NCI-H510A (cell line): ENCODE measurements around the gene CTXND1.

Experiments
- DNase-seq: peaks from one replicate; lab custom pipeline; 2025; lab: John Stamatoyannopoulos, UW

CTXND1 gene

DNA sequence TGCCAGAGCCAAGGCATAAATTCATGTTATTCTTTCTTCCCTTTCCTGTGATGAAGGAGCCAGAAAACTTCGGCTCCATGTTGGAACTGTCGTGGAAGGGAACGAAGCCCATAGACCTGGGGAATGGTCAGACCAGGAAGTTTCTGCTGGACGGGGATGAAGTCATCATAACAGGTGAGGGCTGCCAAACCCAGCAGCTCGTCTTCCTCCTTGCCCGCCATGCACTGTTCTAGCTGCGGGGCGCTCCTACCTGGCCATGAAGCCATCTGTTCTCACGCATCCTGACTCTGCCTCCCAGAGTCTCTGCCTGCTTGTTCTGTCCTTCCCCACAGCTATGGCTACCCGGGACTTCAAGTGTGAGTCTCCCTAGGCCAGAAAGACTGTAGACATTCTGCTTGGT lies 71.0 kb downstream of the CTXND1 start:
- DNase-seq, result no peak

DNA sequence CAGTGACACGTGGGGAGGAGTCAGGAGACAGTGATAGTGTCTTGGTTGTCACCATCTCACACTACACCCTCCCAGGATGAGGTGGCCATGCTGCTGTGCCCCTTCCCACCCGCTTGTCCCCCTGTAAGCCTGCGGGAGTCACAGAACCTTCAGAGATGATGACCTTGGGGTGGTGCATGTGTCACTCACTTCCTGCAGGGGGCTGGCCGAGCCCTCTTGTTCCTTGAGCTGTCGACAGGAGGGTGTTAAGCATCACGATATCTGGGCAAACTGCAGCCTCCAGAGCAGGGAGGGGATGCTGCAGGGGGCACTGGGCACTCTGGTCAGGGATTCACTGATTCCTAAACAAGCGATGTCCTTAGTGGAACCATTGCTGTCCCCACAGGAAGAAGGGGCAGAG lies 71.5 kb downstream of the CTXND1 start:
- DNase-seq, result no peak

DNA sequence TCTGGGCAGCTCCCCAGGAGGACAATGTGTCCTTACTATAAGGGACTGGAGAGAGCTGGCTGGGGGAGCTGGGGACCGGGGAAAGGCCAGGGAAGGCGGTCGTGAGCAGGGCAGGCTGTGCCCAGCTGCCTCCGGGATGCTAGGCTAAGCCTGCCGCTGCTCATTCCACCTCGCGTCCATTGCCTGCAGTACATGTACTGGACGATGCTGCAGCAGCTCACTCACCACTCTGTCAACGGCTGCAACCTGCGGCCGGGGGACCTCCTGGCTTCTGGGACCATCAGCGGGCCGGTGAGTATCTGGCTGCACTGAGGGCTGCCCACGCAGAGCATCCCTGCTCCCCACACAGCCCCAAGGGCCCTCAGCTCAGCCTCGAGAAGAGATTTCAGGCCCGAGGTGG lies 72.1 kb downstream of the CTXND1 start:
- DNase-seq, result no peak

DNA sequence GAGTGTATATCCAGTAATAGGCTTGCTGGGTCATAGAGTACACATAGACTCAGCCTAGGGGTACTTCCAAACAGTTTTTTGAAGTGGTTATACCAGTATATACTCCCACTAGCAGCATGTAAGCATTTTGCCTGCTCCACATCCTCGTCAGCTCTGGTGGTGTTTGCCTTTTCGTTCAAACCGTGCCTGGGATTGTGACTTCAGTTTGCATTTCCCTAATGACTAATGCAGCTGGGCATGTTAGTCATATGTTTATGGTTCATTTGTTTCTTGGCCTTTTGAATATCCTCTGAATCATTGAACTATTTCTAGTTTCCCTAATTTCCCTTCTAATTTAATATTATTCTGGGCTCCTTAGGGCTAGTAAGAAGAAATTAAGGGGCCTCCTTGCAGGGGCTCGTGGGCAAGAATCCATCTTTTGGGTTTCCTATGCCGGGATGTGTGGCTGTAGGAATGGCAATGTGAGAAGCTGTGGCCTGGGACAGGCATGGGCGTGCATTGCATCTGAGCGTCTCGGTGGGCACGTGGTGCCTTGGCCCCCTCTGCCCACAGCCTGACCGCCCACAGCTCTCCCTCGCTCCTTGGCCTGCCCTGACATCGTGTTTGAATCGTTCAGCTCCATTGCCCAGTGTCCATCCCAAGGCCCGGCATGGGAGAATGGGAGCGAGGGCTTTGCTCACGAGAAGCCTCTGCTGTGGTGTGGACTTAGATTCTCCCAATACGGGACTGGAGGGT lies 72.8 kb downstream of the CTXND1 start:
- no peak for DNase-seq

DNA sequence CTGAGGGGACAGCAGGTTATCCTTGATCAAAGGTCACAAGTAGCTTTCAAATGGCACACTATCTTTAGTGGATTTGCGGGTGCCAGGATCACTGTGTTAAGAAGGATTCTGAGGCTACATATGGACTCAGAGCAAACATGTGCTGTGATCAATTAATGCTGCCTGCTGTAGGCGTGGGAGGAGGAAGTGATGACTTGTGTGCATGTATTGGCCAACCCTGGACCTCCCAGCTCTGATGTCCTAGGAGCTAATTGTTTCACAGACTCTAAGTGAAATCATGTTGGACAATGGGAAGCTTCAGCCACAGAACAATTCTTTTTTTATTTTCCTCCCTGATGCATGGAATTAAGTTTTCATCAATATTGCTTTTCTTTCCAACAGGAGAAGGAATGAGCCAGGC lies 74.9 kb downstream of the CTXND1 start:
- no peak for DNase-seq

DNA sequence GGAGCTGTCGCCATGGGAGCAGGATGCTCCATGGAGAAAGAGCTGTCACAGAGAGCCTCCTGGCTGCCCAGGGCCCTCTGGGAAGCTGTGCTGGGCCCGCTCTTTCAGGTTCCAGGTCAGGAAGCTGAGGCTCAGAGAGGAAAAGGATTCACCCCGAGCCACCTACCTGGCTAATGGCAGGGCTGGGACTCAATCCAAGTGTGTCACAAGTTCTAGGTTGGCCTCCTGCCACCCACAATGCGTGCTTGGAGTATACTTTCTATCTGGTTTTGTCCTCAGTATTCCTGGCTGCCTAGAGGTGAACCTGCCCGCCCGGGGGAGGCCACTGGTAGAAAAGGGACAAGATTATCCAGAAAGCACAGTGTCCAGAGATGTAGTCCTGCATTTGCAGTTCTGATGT lies 75.6 kb downstream of the CTXND1 start:
- no peak for DNase-seq

DNA sequence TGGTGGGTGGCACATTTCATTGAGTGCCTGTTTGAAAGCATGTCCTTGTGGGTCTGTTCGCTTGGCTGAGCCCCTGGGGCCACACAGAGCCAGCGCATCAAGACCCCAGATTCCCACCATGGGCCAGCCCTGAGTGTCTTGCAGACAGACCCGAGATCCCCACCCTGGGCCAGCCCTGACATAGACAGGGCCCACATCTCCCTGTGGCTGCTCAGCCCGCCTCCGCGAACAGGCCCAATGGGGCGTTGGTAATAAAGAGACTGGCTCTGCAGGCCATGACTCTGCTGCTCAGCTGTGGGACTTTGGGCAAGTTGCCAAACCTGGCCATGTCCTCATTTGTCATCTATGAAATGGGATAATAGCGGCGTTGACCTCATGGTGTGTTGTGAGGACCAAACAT lies 76.6 kb downstream of the CTXND1 start:
- DNase-seq, result no peak

DNA sequence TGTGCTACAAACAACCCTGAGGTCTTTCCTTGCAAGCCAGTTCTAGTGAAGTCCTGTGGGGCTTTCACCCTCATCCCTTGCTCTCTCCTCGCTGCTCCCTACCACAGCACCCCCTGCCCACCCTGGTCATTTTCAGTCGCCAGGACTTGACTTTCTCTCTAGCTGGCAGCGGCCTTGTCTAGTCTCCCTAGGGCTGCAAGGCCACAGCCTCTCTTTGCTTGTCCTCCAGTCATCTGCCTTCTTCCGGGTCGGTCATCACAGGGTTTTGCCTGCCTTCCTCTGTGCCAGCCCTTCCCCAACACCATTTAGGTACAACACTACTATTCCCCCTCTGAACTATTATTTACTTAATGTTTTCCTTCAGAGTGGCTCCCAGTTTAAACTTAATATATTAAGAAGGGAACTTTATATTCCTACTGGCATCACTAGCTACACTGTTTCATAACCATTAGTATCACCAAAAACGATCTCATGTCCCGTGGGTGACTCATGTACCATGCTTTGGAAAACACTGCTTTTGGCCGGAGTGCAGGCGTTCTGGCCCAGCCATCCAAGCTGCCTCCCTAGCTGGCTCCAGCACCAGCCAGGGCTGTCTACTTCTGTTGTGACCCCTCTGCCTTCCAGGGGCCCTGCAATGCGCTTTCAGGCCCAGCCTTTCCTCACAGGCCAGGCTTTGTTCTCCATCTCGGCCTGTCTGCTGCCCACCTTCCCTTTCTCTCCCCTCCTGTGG lies 77.8 kb downstream of the CTXND1 start:
- DNase-seq, result no peak

DNA sequence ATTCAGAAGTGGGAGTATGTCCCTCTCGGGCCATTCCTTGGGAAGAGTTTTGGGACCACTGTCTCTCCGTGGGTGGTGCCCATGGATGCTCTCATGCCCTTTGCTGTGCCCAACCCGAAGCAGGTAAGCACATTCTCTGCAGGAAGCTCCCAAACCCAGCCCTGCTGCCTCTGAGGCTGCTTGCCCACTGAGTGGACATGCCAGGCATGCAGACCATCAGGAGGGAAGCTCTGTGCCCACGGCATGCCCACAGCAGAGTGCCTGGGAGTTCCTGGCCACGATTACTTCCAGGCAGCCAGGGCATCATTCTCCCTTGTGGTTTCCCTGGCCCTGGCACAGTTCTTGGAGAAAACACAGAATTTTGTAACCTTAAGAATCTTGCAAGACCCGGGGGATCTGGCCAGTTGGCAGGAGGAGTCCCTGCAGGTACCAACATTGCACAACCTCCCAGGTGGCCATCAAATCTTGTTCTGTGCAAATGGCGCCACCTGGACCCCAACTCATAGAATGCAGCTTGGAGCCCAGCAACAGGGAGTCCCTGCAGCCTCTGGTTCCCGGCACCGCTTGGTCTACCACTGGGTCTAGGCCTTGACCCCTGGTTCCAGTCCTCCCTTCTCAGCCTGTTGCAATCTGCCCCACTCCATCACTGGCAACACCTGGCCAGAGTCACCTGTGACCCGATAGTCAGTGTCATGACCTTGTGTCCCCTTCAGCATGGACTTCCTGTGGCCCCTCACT lies 78.8 kb downstream of the CTXND1 start:
- no peak for DNase-seq

DNA sequence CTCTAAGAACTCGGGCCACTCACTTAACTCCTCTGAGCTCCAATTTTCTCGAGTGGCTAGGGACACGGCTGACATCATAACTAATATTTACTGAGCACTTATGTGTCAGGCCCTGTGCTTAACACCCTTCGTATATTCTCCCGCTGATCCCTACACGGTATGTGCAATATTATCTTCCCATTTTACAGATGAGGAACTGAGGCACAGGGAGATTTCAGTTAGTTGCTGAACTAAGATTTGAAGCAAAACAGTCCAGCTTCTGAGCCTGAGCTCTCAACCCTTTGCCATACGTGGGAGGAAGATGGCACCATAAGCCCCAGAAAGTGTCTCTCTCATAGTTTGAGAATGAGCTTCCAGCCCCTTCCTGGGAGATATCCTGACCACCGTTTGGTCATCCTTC lies 79.6 kb downstream of the CTXND1 start:
- no peak for DNase-seq

DNA sequence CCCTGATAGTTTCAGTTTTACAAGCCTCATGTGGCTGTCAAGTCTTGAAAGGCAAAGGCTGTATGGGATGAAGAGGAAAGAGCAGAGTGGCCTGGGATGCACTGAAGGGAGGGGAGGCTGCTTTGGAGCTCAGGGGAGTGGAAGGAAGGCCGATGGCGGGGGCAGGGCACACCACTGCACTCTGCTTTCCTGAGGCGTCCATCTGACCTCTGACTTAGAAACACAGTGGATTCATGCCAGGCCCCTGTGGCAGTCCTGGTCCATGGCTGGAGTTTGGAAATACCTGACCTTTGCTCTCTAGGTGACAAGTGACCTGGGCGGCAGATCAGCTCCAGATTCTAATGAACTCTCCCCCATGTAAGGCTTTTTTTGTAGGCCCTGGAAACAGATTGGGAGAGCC lies 80.2 kb downstream of the CTXND1 start:
- DNase-seq, result no peak

DNA sequence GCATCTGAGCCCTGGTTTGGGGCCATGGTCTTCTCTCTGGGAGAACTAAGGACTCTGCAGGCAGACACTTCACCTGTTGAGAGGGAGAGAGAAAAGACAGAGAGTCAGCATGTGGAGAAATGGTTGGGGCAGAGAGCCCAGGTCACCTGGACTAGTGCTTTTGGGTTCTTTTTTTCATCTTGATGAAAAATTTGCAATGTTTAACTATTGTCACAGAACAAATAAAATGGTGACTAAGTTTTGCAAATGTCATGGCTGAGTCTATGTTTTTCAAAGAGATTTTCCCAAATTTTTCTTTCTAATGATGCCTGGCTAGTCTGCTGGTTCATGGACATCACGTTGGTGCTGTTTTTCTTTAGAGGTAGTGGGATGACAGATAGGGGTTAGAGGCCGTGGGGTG lies 81.4 kb downstream of the CTXND1 start:
- DNase-seq, result no peak

DNA sequence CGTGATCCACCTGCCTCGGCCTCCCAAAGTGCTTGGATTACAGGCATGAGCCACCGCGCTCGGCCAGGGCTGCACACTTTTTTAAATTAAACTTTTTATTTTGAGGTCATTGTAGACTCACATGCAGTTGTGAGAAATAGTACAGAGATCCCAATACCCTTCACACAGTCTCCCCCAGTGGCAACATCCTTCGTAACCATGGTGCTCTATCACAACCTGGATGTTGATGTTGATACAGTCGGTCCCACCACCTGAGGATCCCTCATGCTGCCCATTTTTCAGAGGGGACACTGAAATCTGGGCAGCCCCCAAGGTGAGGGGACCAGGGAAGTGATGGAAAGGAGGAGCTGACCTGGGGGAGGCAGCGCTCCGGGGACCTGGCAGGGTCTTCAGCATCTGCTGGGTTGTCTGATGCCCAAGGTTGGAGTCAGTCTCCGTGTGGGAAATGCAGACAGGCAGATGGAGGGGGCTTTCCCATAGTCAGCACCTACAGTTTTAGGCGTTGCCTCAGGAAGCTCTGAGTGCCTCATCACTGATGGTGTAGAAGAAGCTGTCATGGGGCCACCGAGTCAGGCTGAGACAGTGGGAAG lies 82.2 kb downstream of the CTXND1 start:
- DNase-seq, result no peak

DNA sequence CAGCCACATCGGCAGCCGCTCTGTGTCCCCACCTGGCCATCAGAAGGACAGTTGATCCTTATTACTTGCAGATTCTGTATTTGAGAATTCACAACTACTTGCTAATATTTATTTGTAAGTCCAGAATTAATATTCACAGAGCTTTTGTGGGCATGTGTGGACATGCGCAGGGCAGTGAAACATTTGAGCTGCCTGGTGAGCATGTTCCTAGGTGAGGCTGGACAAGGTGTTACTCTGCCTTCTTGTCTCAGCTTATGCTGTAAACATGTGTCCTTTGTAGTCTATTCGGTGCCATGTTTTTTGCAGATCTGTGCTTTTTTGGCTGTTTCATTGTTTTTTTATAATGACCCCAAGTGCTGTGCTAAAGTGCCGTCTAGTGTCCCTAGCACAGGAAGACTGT lies 83.6 kb downstream of the CTXND1 start:
- no peak for DNase-seq

DNA sequence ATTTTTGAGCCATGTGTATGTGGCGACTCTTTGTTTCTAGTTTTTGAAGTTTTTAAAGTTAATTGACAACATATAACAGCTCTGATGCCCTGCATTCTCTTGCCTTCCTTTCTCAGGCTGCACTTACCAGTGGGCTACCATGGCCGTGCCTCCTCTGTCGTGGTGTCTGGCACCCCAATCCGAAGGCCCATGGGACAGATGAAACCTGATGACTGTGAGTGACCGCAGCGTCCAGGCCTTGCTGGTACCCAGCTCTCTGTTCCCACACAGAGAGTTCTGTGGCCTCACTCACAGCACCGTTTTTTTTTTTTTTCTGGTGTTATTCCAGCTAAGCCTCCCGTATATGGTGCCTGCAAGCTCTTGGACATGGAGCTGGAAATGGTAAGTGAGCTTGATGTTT lies 84.1 kb downstream of the CTXND1 start:
- no peak for DNase-seq

DNA sequence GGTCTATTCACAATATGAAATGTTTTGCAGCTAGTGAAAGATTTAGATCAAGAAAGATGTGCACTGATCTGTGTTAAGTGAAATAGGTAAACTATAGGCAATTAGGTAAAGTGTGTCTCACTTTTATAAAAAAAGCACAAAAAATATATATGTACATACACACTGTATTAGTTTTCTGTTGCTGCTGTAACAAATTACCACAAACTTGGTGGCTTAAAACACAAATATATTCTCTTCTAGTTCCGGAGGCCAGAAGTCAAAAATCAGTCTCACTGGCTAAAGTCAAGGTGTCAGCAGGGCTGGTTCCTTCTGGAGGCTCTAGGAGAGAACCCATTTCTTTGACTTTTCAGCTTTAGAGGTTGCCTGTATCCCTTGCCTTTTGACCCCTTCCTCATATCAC lies 88.1 kb downstream of the CTXND1 start:
- DNase-seq, result no peak

DNA sequence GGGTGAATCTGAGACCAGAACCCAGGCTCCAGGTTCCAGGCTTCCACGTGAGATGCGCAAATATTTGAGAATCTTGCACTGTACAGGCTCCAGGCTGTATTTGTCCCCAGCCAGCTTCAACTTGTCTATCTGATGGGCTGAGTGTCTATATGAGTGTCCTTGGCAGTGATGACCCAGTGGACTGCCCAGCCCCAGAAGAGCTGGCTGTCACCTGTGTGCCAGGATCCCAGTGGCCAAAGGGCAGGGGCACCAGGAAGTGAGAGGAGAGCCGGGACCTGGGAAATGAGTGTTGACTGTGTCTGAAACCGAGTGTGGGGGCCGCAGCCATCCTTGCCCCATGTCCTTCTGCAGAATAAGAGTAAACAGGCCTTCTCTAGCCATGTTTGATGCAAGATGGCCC lies 88.8 kb downstream of the CTXND1 start:
- DNase-seq, result no peak

DNA sequence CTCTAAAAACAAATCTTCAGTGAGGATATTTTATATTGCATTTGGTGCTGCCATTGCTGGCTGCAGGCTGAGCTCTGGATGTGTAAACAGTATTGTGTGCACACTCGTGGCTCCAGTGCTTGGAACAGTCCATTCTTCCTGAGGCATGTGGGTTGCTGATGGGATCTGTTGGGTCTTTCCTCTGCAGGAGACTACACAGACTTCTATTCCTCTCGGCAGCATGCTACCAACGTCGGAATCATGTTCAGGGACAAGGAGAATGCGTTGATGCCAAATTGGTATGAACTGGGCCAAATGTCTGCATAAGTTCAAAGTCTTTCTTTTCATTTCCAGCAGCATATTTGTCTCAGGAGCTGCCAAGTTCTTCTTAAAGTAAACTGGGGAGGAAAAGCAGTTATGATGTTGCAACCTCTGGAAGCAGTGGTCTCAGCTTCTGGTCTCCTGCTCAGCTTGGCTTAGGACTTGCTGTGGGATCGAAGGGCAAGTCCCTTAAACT lies 89.9 kb downstream of the CTXND1 start:
- no peak for DNase-seq

DNA sequence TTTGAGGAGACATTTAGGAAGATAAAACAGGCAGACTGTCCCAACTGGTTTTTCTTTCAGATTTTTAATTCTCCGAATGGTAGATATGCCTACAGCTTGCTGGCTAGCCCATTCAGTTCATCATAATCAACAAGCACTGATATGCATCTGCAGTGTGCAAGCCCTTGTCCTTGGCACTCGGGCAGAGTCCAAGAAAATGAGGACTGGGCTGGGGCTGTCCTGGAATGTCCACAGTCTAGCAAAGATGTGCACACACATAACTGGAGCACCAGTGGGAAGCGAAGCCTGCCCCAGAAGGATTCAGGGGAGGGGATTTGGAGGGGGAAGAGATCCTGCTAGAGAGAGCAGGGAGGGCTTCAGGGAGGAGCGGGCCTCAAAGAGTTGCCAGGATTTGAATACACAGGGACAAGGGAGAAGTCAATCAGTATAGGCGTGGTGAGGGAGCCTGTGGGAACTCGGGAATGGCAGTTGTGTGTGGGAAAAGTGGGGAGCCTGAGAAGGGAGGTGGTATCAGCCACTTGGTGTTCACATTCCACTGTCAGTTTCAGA lies 90.5 kb downstream of the CTXND1 start:
- no peak for DNase-seq

DNA sequence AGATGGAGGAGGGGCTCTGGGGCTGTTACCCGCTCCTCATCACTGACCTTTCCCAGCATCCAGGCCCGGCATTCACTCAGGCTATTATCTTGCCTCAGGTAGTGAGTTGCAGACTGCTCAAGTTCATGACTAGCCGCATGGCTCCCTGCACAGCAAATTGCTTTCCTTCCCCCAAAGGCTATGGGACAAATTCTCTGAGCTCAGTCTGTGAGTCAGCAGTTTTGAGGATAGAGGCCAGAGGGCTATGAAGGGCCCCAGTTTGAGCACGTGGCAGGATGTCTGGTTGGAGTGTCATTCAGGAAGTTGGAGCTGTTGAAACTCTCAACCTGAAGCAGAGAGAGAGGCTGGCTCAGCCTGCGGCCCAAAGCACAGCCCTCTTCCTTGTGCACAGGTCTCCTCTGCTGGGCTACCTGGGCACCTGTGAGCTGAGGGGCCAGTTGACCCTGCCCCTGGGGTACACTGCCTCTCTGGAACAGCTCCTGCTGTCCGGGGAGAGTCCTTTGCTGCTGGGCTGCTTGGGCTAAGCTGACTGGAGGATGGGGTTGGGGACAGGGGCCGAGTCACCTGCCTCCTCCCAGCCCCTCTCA lies 91.3 kb downstream of the CTXND1 start:
- DNase-seq, result no peak

DNA sequence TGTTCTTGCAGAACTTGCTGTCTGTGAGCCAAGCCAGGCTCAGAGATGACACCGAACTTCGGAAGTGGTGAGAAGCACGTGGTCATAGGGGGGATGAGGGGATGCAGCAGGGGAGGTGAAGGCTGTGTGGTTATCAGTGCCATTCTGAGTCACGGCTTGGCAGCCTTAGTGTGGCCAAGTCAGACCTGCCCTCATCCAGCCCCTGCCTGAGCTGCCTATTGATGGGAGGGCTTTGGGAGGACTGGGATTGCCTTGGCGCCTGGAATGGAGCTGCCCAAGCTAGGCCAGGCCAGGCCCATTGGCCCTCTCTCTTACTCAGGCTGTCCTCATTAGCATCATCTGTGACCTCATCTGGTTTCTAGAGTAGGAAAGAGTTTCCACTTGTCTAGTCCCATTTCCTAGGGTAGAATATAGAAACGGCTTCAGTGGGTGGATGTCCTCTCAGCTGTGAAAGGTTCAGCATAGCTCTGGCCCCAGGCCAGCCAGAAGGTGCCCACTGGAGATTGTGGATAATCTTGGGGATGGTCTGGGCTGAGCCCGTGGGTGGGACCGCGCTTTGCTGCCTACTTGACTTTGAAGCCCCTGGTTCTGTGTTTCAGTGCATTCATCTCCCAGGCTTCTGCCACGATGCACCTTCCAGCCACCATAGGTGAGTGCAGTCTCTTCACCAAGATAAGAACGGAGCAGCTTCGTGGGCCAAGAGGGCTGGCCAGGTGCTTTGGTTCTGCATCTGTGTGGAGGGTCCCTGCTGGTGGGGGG lies 92.0 kb downstream of the CTXND1 start:
- DNase-seq, result no peak
